ENCODE results near the gene CDH8. TPM values are rescaled to one million over a fixed set of nuclear protein-coding genes. Genes with fewer than 3 reads are reported as not detected.

Gene CDH8
- total and polyA plus RNA-seq, 5 donors from 2014 or later: not detected

GRCh38 chr16:61763991-61764390 is 272.2 kb downstream of the CDH8 start:
- H3K27ac Mint-ChIP-seq: no peak overlapping the region
- Histone ChIP-seq H3K27me3 (ENCODE audit: control insufficient read depth, insufficient read depth, low read length) (no peaks in the 10 kb centered on the region), H3K9me3 (ENCODE audit: control insufficient read depth in 2 of 2, low read length in 2 of 2) (peaks cover 0 to 12% of the 10 kb centered on the region in 2 experiments), H3K4me3 (ENCODE audit: low read depth, low read length) (no peak overlapping the region), H3K4me1 (ENCODE audit: control insufficient read depth, insufficient read depth, low read length, poor library complexity, severe bottlenecking) (no peaks in the 10 kb centered on the region), H3K36me3 (ENCODE audit: control insufficient read depth, insufficient read depth, low read length) (no peaks in the 10 kb centered on the region), H3K27ac (ENCODE audit: insufficient read depth, low read length, poor library complexity, severe bottlenecking) (no peak overlapping the region)
- no peak for DNase-seq
- H3K9me3 Mint-ChIP-seq: peaks cover 0 to 34% (median 3%) of the 10 kb centered on the region in 7 donors
- no peak for ATAC-seq (ENCODE audit: low read depth in 2 of 2)
- no peaks in the 10 kb centered on the region for H3K36me3 Mint-ChIP-seq
- H3K4me1 Mint-ChIP-seq: no peaks in the 10 kb centered on the region
- no peak overlapping the region for H3K4me3 Mint-ChIP-seq
- H3K27me3 Mint-ChIP-seq: no peaks in the 10 kb centered on the region

GRCh38 chr16:61763013-61763412 is 273.2 kb downstream of the CDH8 start:
- Histone ChIP-seq H3K36me3 (ENCODE audit: control insufficient read depth, insufficient read depth, low read length) (no peaks in the 10 kb centered on the region), H3K9me3 (ENCODE audit: control insufficient read depth in 2 of 2, low read length in 2 of 2) (peaks cover 3 to 12% of the 10 kb centered on the region in 2 experiments), H3K27me3 (ENCODE audit: control insufficient read depth, insufficient read depth, low read length) (no peaks in the 10 kb centered on the region), H3K27ac (ENCODE audit: insufficient read depth, low read length, poor library complexity, severe bottlenecking) (no peak overlapping the region), H3K4me1 (ENCODE audit: control insufficient read depth, insufficient read depth, low read length, poor library complexity, severe bottlenecking) (no peaks in the 10 kb centered on the region), H3K4me3 (ENCODE audit: low read depth, low read length) (no peak overlapping the region)
- Mint-ChIP-seq H3K36me3 (no peaks in the 10 kb centered on the region), H3K27me3 (no peaks in the 10 kb centered on the region), H3K9me3 (peaks cover 0 to 35% (median 3%) of the 10 kb centered on the region in 7 donors), H3K27ac (no peak overlapping the region), H3K4me1 (no peaks in the 10 kb centered on the region), H3K4me3 (no peak overlapping the region)
- no peak for DNase-seq
- ATAC-seq (ENCODE audit: low read depth in 2 of 2): no peak

- Histone ChIP-seq H3K36me3 (ENCODE audit: control insufficient read depth, insufficient read depth, low read length) (no peaks in the 10 kb centered on the region), H3K4me1 (ENCODE audit: control insufficient read depth, insufficient read depth, low read length, poor library complexity, severe bottlenecking) (no peaks in the 10 kb centered on the region), H3K27ac (ENCODE audit: insufficient read depth, low read length, poor library complexity, severe bottlenecking) (no peak overlapping the region), H3K9me3 (ENCODE audit: control insufficient read depth in 2 of 2, low read length in 2 of 2) (peaks cover 9 to 10% of the 10 kb centered on the region in 2 experiments), H3K27me3 (ENCODE audit: control insufficient read depth, insufficient read depth, low read length) (no peaks in the 10 kb centered on the region), H3K4me3 (ENCODE audit: low read depth, low read length) (no peak overlapping the region)
- Mint-ChIP-seq H3K4me1 (no peaks in the 10 kb centered on the region), H3K4me3 (no peak overlapping the region), H3K36me3 (no peaks in the 10 kb centered on the region), H3K9me3 (peaks cover 0 to 32% (median 9%) of the 10 kb centered on the region in 7 donors), H3K27me3 (no peaks in the 10 kb centered on the region), H3K27ac (no peak overlapping the region)
- ATAC-seq (ENCODE audit: low read depth in 2 of 2) (no peak), DNase-seq (no peak)
Observed at GRCh38 chr16:61730997-61731396, 305.2 kb downstream of the CDH8 start.

- no peak for ATAC-seq (ENCODE audit: low read depth in 2 of 2)
- no peak overlapping the region for H3K27ac Mint-ChIP-seq
- no peak overlapping the region for H3K27ac ChIP-seq (ENCODE audit: insufficient read depth, low read length, poor library complexity, severe bottlenecking)
- H3K36me3 ChIP-seq (ENCODE audit: control insufficient read depth, insufficient read depth, low read length): no peaks in the 10 kb centered on the region
- no peaks in the 10 kb centered on the region for H3K27me3 Mint-ChIP-seq
- peaks cover 7% of the 10 kb centered on the region in 2 experiments for H3K9me3 ChIP-seq (ENCODE audit: control insufficient read depth in 2 of 2, low read length in 2 of 2)
- H3K36me3 Mint-ChIP-seq: no peaks in the 10 kb centered on the region
- no peaks in the 10 kb centered on the region for H3K4me1 Mint-ChIP-seq
- H3K9me3 Mint-ChIP-seq: peaks cover 0 to 22% (median 6%) of the 10 kb centered on the region in 7 donors
- H3K4me3 ChIP-seq (ENCODE audit: low read depth, low read length): no peak overlapping the region
- H3K4me3 Mint-ChIP-seq: no peak overlapping the region
- no peaks in the 10 kb centered on the region for H3K27me3 ChIP-seq (ENCODE audit: control insufficient read depth, insufficient read depth, low read length)
- H3K4me1 ChIP-seq (ENCODE audit: control insufficient read depth, insufficient read depth, low read length, poor library complexity, severe bottlenecking): no peaks in the 10 kb centered on the region
- no peak for DNase-seq
Observed at GRCh38 chr16:61726701-61727100, 309.5 kb downstream of the CDH8 start.

- Histone ChIP-seq H3K4me3 (ENCODE audit: low read depth, low read length) (no peak overlapping the region), H3K4me1 (ENCODE audit: control insufficient read depth, insufficient read depth, low read length, poor library complexity, severe bottlenecking) (no peaks in the 10 kb centered on the region), H3K9me3 (ENCODE audit: control insufficient read depth in 2 of 2, low read length in 2 of 2) (peaks cover 4 to 7% of the 10 kb centered on the region in 2 experiments), H3K27ac (ENCODE audit: insufficient read depth, low read length, poor library complexity, severe bottlenecking) (no peak overlapping the region), H3K27me3 (ENCODE audit: control insufficient read depth, insufficient read depth, low read length) (no peaks in the 10 kb centered on the region), H3K36me3 (ENCODE audit: control insufficient read depth, insufficient read depth, low read length) (no peaks in the 10 kb centered on the region)
- Mint-ChIP-seq H3K4me3 (no peak overlapping the region), H3K27me3 (no peaks in the 10 kb centered on the region), H3K9me3 (peaks cover 0 to 21% (median 6%) of the 10 kb centered on the region in 7 donors), H3K27ac (no peak overlapping the region), H3K4me1 (no peaks in the 10 kb centered on the region), H3K36me3 (no peaks in the 10 kb centered on the region)
- no peak for ATAC-seq (ENCODE audit: low read depth in 2 of 2)
- no peak for DNase-seq
Observed at GRCh38 chr16:61726125-61726524, 310.1 kb downstream of the CDH8 start.

GRCh38 chr16:61721544-61721943 is 314.7 kb downstream of the CDH8 start:
- Mint-ChIP-seq H3K27me3 (no peaks in the 10 kb centered on the region), H3K4me3 (no peak overlapping the region), H3K9me3 (peaks cover 0 to 11% (median 8%) of the 10 kb centered on the region in 7 donors), H3K27ac (no peak overlapping the region), H3K36me3 (no peaks in the 10 kb centered on the region), H3K4me1 (no peaks in the 10 kb centered on the region)
- Histone ChIP-seq H3K27ac (ENCODE audit: insufficient read depth, low read length, poor library complexity, severe bottlenecking) (no peak overlapping the region), H3K9me3 (ENCODE audit: control insufficient read depth in 2 of 2, low read length in 2 of 2) (peaks cover 3 to 4% of the 10 kb centered on the region in 2 experiments), H3K4me3 (ENCODE audit: low read depth, low read length) (no peak overlapping the region), H3K4me1 (ENCODE audit: control insufficient read depth, insufficient read depth, low read length, poor library complexity, severe bottlenecking) (no peaks in the 10 kb centered on the region), H3K27me3 (ENCODE audit: control insufficient read depth, insufficient read depth, low read length) (no peaks in the 10 kb centered on the region), H3K36me3 (ENCODE audit: control insufficient read depth, insufficient read depth, low read length) (no peaks in the 10 kb centered on the region)
- ATAC-seq (ENCODE audit: low read depth in 2 of 2) (no peak), DNase-seq (no peak)

GRCh38 chr16:61715393-61715792 is 320.8 kb downstream of the CDH8 start:
- ATAC-seq (ENCODE audit: low read depth in 2 of 2) (no peak), DNase-seq (no peak)
- H3K36me3 Mint-ChIP-seq: no peaks in the 10 kb centered on the region
- no peaks in the 10 kb centered on the region for H3K36me3 ChIP-seq (ENCODE audit: control insufficient read depth, insufficient read depth, low read length)
- H3K4me3 ChIP-seq (ENCODE audit: low read depth, low read length): no peak overlapping the region
- H3K4me1 Mint-ChIP-seq: no peaks in the 10 kb centered on the region
- H3K9me3 Mint-ChIP-seq: peaks cover 0 to 18% (median 2%) of the 10 kb centered on the region in 7 donors
- no peaks in the 10 kb centered on the region for H3K27me3 ChIP-seq (ENCODE audit: control insufficient read depth, insufficient read depth, low read length)
- no peak overlapping the region for H3K27ac ChIP-seq (ENCODE audit: insufficient read depth, low read length, poor library complexity, severe bottlenecking)
- no peak overlapping the region for H3K27ac Mint-ChIP-seq
- H3K4me1 ChIP-seq (ENCODE audit: control insufficient read depth, insufficient read depth, low read length, poor library complexity, severe bottlenecking): no peaks in the 10 kb centered on the region
- H3K27me3 Mint-ChIP-seq: no peaks in the 10 kb centered on the region
- H3K4me3 Mint-ChIP-seq: no peak overlapping the region
- H3K9me3 ChIP-seq (ENCODE audit: control insufficient read depth in 2 of 2, low read length in 2 of 2): peaks cover 0 to 4% of the 10 kb centered on the region in 2 experiments

- Histone ChIP-seq H3K27me3 (ENCODE audit: control insufficient read depth, insufficient read depth, low read length) (no peaks in the 10 kb centered on the region), H3K4me1 (ENCODE audit: control insufficient read depth, insufficient read depth, low read length, poor library complexity, severe bottlenecking) (no peaks in the 10 kb centered on the region), H3K4me3 (ENCODE audit: low read depth, low read length) (no peak overlapping the region), H3K27ac (ENCODE audit: insufficient read depth, low read length, poor library complexity, severe bottlenecking) (no peak overlapping the region), H3K9me3 (ENCODE audit: control insufficient read depth in 2 of 2, low read length in 2 of 2) (peaks cover 0 to 7% of the 10 kb centered on the region in 2 experiments), H3K36me3 (ENCODE audit: control insufficient read depth, insufficient read depth, low read length) (no peaks in the 10 kb centered on the region)
- no peak for DNase-seq
- H3K36me3 Mint-ChIP-seq: no peaks in the 10 kb centered on the region
- H3K4me1 Mint-ChIP-seq: no peaks in the 10 kb centered on the region
- H3K4me3 Mint-ChIP-seq: no peak overlapping the region
- no peak overlapping the region for H3K27ac Mint-ChIP-seq
- no peaks in the 10 kb centered on the region for H3K27me3 Mint-ChIP-seq
- no peak for ATAC-seq (ENCODE audit: low read depth in 2 of 2)
- H3K9me3 Mint-ChIP-seq: peaks cover 0 to 23% (median 2%) of the 10 kb centered on the region in 7 donors
Observed at GRCh38 chr16:61713787-61714186, 322.5 kb downstream of the CDH8 start.
